H9 (cell line): ENCODE measurements around the gene TMTC2. TPM values are rescaled to one million over a fixed set of nuclear protein-coding genes. Genes with fewer than 3 reads are reported as not detected.

Experiments
- DNase-seq: peaks from one replicate; pipeline ENCODE4 v3.0.0-alpha.2; 2017
- H2AFZ ChIP-seq: one replicate; pipeline ENCODE4 v1.6.1; 2013; ENCODE audit warnings: mild to moderate bottlenecking, low read length, control low read depth, moderate library complexity
- H2AK5ac ChIP-seq: 2 replicates; pipeline ENCODE4 v1.6.1; 2013; ENCODE audit warnings: low read length, control low read depth, mixed read lengths; ENCODE audit not compliant: insufficient read length
- H2BK120ac ChIP-seq: one replicate; pipeline ENCODE4 v1.6.1; 2013; ENCODE audit warnings: low read depth, mild to moderate bottlenecking, low read length, control low read depth, inconsistent platforms; ENCODE audit not compliant: poor library complexity, severe bottlenecking
- H2BK12ac ChIP-seq: 2 replicates; pipeline ENCODE4 v1.6.1; 2013; ENCODE audit warnings: low read length, control low read depth, mixed read lengths, low read depth; ENCODE audit not compliant: insufficient read length
- H2BK15ac ChIP-seq: 2 replicates; pipeline ENCODE4 v1.6.1; 2013; ENCODE audit warnings: low read depth, low read length, control low read depth
- H2BK20ac ChIP-seq: one replicate; pipeline ENCODE4 v1.6.1; 2013; ENCODE audit warnings: low read depth, mild to moderate bottlenecking, low read length, control low read depth, inconsistent platforms; ENCODE audit not compliant: poor library complexity, severe bottlenecking
- H2BK5ac ChIP-seq: 2 replicates; pipeline ENCODE4 v1.6.1; 2013; ENCODE audit warnings: low read length, control low read depth, mixed read lengths; ENCODE audit not compliant: insufficient read length
- H3K14ac ChIP-seq: 2 replicates; pipeline ENCODE4 v1.6.1; 2013; ENCODE audit warnings: low read length, control low read depth; ENCODE audit not compliant: insufficient read depth
- H3K18ac ChIP-seq: 2 replicates; pipeline ENCODE4 v1.6.1; 2013; ENCODE audit warnings: low read depth, mild to moderate bottlenecking, mixed read lengths, low read length, control low read depth; ENCODE audit not compliant: insufficient read length
- H3K23ac ChIP-seq: 2 replicates; pipeline ENCODE4 v1.6.1; 2013; ENCODE audit warnings: low read length, control low read depth, mixed read lengths, low read depth; ENCODE audit not compliant: insufficient read length
- H3K23me2 ChIP-seq: 2 replicates; pipeline ENCODE4 v1.6.1; 2013; ENCODE audit warnings: low read depth, mild to moderate bottlenecking, mixed read lengths, low read length, control low read depth; ENCODE audit not compliant: insufficient read length, poor library complexity, severe bottlenecking
- H3K27ac ChIP-seq: 2 replicates; pipeline ENCODE4 v1.5.1; 2013; ENCODE audit warnings: low read length, control low read depth, mixed read lengths, low read depth; ENCODE audit not compliant: insufficient read length
- H3K27me3 ChIP-seq: 2 replicates; pipeline ENCODE4 v1.6.1; 2013; ENCODE audit warnings: low read length, control low read depth, inconsistent platforms; ENCODE audit not compliant: insufficient read depth
- H3K4ac ChIP-seq: 2 replicates; pipeline ENCODE4 v1.6.1; 2013; ENCODE audit warnings: low read depth, mild to moderate bottlenecking, control low read depth, inconsistent platforms, low read length, moderate library complexity
- H3K4me1 ChIP-seq: 2 replicates; pipeline ENCODE4 v1.6.1; 2013; ENCODE audit warnings: low read length, control low read depth, inconsistent platforms; ENCODE audit not compliant: insufficient read depth
- H3K4me2 ChIP-seq: 2 replicates; pipeline ENCODE4 v1.6.1; 2013; ENCODE audit warnings: low read length, control low read depth, mixed read lengths; ENCODE audit not compliant: insufficient read length, insufficient read depth
- H3K56ac ChIP-seq: 2 replicates; pipeline ENCODE4 v1.6.1; 2013; ENCODE audit warnings: low read depth, mild to moderate bottlenecking, mixed read lengths, low read length, control low read depth; ENCODE audit not compliant: insufficient read length
- H3K79me1 ChIP-seq: 2 replicates; pipeline ENCODE4 v1.6.1; 2013; ENCODE audit warnings: low read depth, mild to moderate bottlenecking, moderate library complexity, low read length, control low read depth, inconsistent platforms; ENCODE audit not compliant: insufficient read depth, poor library complexity, severe bottlenecking
- H3K79me2 ChIP-seq: 2 replicates; pipeline ENCODE4 v1.6.1; 2013; ENCODE audit warnings: low read length, control low read depth, inconsistent platforms; ENCODE audit not compliant: insufficient read depth
- H3K9ac ChIP-seq: 2 replicates; pipeline ENCODE4 v1.6.1; 2013; ENCODE audit warnings: low read length, control low read depth, mixed read lengths; ENCODE audit not compliant: insufficient read length; ENCODE audit errors: extremely low read depth
- H3K9me3 ChIP-seq: one replicate; pipeline ENCODE4 v1.6.1; 2013; ENCODE audit warnings: low read depth, low read length, inconsistent platforms; ENCODE audit not compliant: control insufficient read depth
- H3T11ph ChIP-seq: one replicate; pipeline ENCODE4 v1.6.1; 2013; ENCODE audit warnings: mild to moderate bottlenecking, low read length, control low read depth, inconsistent platforms
- H4K20me1 ChIP-seq: one replicate; pipeline ENCODE4 v1.6.1; 2013; ENCODE audit not compliant: control insufficient read depth, insufficient read length, insufficient read depth
- H4K5ac ChIP-seq: 2 replicates; pipeline ENCODE4 v1.6.1; 2013; ENCODE audit warnings: low read depth, mild to moderate bottlenecking, mixed read lengths, low read length, control low read depth; ENCODE audit not compliant: insufficient read length
- H4K8ac ChIP-seq: replicated peaks from 2 replicates; pipeline ENCODE4 v1.6.1; 2013; ENCODE audit warnings: low read length, control low read depth, mixed read lengths, low read depth; ENCODE audit not compliant: insufficient read length
- H4K91ac ChIP-seq: 2 replicates; pipeline ENCODE4 v1.6.1; 2013; ENCODE audit warnings: low read depth, mild to moderate bottlenecking, moderate library complexity, mixed read lengths, low read length, control low read depth; ENCODE audit not compliant: insufficient read length
- H3K27ac Mint-ChIP-seq, 3 experiments: 2 replicates in 2 of 3; 3 replicates in 1 of 3; pipeline ENCODE4 v1.8.0; 2020 to 2021; ENCODE audit warnings: mixed read lengths in 3 of 3, mild to moderate bottlenecking in 1 of 3, moderate library complexity in 1 of 3
- H3K27me3 Mint-ChIP-seq: 2 replicates; pipeline ENCODE4 v1.8.0; 2021; ENCODE audit warnings: low read depth, mild to moderate bottlenecking, moderate library complexity, mixed read lengths
- H3K36me3 Mint-ChIP-seq, 3 experiments: 2 replicates in 2 of 3; 3 replicates in 1 of 3; pipeline ENCODE4 v1.8.0; 2020 to 2021; ENCODE audit warnings: low read depth in 3 of 3, mixed read lengths in 3 of 3; ENCODE audit not compliant: insufficient read depth in 1 of 3
- H3K4me1 Mint-ChIP-seq, 2 experiments: 2 replicates each; pipeline ENCODE4 v1.8.0; 2020; ENCODE audit warnings: mixed read lengths in 2 of 2
- H3K4me3 Mint-ChIP-seq, 2 experiments: 2 replicates in 1 of 2; 3 replicates in 1 of 2; pipeline ENCODE4 v1.8.0; 2020 to 2021; ENCODE audit warnings: mild to moderate bottlenecking in 2 of 2, mixed read lengths in 2 of 2, moderate library complexity in 1 of 2
- H3K9me3 Mint-ChIP-seq, 2 experiments: 2 replicates in 1 of 2; 3 replicates in 1 of 2; pipeline ENCODE4 v1.8.0; 2020; ENCODE audit warnings: mild to moderate bottlenecking in 2 of 2, mixed read lengths in 2 of 2, moderate library complexity in 1 of 2
- CTCF ChIP-seq: fragments of 200-600 bp; sonication (generic); conservative IDR thresholded peaks from 3 replicates; pipeline ENCODE4 v1.8.0; 2021; ENCODE audit warnings: antibody characterized with exemption, mild to moderate bottlenecking
- WGBS: extraction: QIAGEN DNeasy Blood & Tissue Kit; methylation state at CpG from one replicate; pipeline ENCODE4 v1.1.7; 2013; ENCODE audit warnings: missing lambda C conversion rate, low lambda C conversion rate, mixed read lengths; ENCODE audit not compliant: insufficient read length; ENCODE audit errors: extremely low coverage; 5-methylcytosine and 5-hydroxymethylcytosine counted together
- total RNA-seq: library from RNA; stranded (reverse); gene quantifications from 2 replicates; pipeline ENCODE4 v1.2.1, GENCODE V29; 2021

TMTC2 gene
- total RNA-seq, 1 experiment from 2014 or later: 3.1 TPM

GRCh38 chr12:82793751-82794281, 107.1 kb downstream of the TMTC2 start:
- Histone ChIP-seq H3K9ac (no peak overlapping the region), H2BK5ac (no peak overlapping the region), H3K56ac (no peak overlapping the region), H2BK12ac (no peak overlapping the region), H4K5ac (no peak overlapping the region), H3K27me3 (no peaks in the 10 kb centered on the region), H3K4me1 (no peaks in the 10 kb centered on the region; the same call in 1 of the 2 replicates), H3K9me3 (no peaks in the 10 kb centered on the region), H3K23ac (no peak overlapping the region), H3K79me1 (no peaks in the 10 kb centered on the region), H4K20me1 (no peaks in the 10 kb centered on the region), H3K18ac (no peak overlapping the region), H3K27ac (no peak overlapping the region), H3K4me2 (no peak overlapping the region), H2BK20ac (no peak overlapping the region), H3K14ac (no peak overlapping the region), H2AFZ (no peak overlapping the region), H3K4ac (no peak overlapping the region), H4K8ac (no peak overlapping the region), H4K91ac (no peak overlapping the region), H3T11ph (no peak overlapping the region), H3K23me2 (no peaks in the 10 kb centered on the region), H2BK15ac (no peak overlapping the region), H2BK120ac (no peak overlapping the region), H3K79me2 (no peaks in the 10 kb centered on the region), H2AK5ac (no peak overlapping the region)
- peak; percentile 61 for DNase-seq
- no CpG with 5 or more reads among the region's 8 CpGs for WGBS
- H3K4me3 Mint-ChIP-seq: no peak overlapping the region
- no peaks in the 10 kb centered on the region for H3K9me3 Mint-ChIP-seq
- peaks cover 10 to 11% of the 10 kb centered on the region in 2 experiments for H3K4me1 Mint-ChIP-seq
- TF ChIP-seq CTCF: no peak
- H3K27me3 Mint-ChIP-seq: no peaks in the 10 kb centered on the region
- H3K36me3 Mint-ChIP-seq: no peaks in the 10 kb centered on the region
- H3K27ac Mint-ChIP-seq: peak overlapping the region in 1 of 3 experiments; percentile 28; a peak in 1 of 7 replicates
